ENCODE data around the gene NACC2.

NACC2 gene

GRCh38 chr9:136127313-136127712, 32.2 kb upstream of the NACC2 start:
- DNase-seq = no peak

- no peak for DNase-seq
Measured at GRCh38 chr9:136124976-136125692, 30.0 kb upstream of the NACC2 start.

DNA sequence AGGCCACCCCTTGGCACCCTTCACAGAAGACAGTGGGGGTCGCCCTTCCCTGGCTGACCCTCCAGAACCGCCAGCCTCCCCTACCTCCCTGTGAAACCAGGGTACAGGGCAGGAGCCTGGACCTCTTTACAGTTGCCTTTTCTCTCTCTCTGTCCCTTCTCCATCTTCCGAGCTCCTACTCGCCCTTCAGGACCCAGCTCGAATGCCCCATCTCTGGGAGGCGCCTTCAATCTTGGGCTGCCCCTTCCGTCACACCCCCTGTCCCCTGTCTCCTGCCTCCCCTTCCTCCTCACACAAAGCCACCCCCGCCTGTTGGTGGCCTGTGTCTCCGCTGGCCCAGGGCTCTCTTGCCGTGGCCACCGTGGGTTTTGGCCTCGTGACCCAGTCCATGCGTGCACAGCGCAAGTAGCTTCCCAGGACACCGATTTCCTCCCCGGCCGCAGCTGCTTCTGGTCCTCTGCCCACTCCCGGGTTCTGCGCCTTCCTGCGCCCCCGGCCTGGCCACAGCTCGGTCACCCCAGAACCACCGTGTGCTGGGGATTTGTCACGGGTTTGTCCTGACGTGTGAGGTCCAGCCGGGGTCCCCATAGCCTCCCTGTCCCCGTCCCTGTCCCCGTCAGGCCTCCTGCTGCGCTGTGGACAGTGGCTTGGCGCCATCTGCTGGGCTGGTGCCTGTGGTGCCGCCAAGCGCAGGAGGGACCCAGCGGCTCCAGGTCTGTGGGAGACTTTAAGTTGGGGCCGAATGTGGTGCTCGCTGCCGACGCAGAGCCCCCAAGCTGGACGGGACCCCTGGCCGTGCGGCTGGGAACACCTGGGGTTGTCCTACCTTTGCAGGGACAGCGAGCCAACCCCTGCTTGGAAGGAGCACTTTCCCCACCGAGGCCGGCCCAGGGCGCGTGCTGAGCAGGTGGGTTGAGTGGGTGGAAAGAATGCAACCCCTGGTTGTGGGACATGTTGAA, 27.6 kb upstream of the NACC2 start:
- DNase-seq = peak; percentile 73

GRCh38 chr9:136121801-136122200, 26.7 kb upstream of the NACC2 start:
- no peak for DNase-seq

DNA sequence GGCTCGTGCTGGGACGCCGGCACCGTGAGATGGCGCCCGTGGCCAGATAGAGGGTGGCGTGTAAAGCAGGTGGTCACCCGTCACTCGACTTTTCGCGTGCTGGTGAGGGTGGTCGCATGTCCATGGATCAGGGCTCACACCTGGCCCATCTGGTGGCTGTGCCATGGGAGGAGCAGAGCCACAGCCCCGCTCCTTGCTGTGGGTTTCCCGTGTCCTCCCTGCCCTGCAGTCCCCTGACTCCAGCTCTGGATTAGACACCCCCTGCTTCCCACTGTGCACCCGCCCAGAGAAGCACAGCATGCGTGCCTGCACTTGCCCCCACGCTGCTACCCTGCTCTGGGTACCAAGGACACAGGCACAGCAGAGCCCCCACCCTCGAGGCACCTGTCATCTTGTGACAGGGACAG, 25.4 kb upstream of the NACC2 start:
- no peak for DNase-seq

GRCh38 chr9:136119883-136120393, 24.8 kb upstream of the NACC2 start:
- no peak for DNase-seq

- DNase-seq = peak; percentile 51
Measured at GRCh38 chr9:136119061-136119882, 24.2 kb upstream of the NACC2 start.

DNA sequence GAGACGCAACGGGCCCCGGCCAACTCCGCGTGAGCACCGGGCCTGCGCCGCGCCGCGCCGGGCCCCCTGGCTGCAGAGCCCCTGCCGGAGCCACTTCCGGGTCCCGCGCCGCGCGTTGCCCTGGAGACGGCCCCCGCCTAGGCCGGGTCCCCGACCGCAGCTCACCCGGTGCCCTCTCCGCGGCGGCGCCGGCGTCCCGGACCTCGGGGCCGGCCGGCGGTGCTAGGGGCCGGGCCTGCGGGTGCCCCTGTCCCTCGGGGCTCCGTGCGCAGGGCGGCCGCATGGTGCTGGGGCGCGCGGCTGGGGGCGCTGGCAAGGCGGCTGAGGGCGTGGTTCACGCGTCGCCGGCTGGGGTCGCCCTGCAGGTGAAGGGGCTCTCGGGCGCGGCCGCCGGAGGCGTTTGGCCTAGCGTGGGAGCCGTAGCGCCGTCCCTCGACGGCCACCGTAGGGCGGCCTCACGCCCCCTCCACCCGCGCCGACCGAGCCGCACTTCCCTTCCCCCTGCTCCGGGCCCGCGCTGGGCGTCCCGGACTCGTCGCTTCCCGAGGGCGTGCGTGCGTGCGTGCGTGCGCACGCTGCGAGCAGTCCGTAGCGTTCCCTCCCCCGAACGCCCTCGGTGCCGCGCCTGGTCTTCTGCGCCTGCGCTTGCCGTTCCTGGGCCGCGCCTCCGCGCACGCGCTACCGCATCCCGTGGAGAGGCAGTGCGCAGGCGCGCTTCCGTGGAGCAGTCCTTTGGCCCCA, 23.4 kb upstream of the NACC2 start, which contains the start of gene TMEM250:
Gene TMEM250 (minus strand): TSS at position 556 of the 741 bp plus-strand sequence. CDS start 1,975 bp downstream, outside the sequence.
- peak; percentile 98 for DNase-seq

DNA sequence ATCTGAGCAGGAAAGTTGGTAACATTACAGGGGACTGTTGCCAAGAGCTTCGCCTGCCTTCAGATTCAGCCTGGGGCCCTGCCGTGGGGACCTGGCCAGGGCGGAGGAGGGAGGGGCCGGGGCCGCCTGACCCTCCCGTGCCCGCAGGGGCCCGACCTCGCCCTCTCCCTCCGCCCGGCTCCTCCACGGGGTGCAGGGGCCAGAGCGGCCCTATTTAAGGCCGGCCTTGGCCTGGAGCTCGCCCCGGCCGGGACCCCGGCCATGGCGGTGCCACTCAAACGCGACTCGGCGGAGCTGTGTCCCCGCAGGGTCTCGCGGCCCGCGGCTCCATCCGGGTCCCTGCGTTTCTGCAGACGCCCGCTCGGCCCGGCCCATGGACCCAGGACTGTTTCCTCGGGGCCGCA, 22.8 kb upstream of the NACC2 start:
- no peak for DNase-seq

DNA sequence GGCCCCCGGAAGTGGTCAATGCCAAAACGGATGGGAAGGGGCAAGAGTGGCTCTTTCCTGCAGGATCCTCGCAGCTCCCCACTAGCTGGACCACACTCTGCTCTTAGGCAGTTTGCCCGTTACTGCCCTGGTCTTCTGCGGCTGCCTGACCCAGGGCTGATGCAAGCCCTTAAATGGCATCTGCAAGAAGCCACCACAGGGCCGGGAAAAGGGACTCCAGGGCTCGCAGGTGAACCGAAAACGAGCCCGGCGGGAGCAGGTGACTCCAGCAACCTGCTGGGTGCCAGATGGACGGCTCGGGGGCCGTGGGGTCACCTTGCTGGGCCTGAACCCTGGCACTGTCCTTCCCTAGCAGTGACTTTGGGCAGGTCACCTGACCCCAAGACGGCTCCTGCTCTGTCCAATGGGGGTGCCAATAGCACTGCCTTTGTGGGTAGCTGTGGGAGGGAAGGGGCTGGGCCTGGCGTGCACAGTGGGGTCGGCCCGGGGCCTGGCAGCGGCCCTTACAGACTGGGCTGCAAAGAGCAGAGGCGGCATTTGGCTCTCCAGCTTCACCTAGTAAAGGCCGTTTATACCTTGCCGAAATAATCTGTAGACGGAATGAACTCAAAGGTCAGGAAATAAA, 22.3 kb upstream of the NACC2 start:
- DNase-seq = no peak

DNA sequence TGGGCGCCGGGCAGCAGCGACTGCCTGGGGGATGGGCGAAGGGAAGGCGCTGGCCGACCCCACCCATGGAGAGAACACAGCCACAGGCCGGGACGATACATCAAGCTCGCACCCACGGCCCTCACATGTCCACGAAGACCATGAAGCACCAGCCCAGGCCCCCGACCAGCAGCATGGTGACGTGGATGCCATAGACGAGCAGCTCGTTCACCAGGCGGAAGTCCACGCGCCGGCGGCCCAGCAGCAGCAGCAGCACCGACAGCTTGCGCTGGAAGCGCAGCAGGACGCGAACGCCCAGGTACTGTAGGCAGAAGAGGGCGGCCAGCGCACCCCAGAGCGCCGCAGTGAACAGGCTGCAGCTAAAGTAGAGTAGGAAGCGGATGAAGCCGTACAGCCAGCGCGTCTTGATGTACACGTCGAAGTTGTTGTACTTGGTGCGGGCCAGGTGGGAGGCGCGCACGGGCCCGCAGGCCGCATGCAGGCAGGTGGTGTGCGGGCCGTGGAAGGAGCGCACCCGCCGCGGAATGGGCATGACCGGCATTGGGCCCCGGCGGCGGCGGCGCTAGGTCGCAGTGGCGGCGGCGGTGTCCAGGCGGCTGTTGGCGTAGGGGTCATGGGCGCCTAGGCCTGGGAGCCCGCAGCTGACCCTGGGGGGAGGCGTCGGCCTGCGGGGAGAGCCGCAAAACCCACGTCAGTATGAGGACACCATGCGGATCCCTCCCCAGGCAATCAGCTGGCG, 21.4 kb upstream of the NACC2 start:
- no peak for DNase-seq

- no peak for DNase-seq
Measured at GRCh38 chr9:136115641-136116359, 20.7 kb upstream of the NACC2 start.

DNA sequence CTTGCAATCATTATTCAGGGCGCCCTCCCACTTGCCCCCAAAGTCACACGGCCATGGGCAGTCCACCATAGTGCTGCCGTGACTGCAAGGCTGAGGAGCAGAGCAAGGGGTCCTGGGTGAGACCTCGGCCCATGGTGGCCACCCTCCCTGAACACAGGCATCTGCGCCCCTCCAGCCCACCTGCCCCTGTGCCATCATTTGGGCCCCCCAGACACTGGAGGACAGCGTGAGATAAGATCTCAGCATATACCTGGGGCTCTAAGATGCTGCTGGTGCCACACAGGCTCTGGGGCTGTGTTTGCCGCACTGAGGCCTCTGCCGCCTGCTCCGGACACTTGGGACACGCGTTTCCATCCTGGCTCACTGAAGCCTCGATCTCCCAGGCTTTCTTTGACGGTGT, 20.1 kb upstream of the NACC2 start:
- DNase-seq = no peak

DNA sequence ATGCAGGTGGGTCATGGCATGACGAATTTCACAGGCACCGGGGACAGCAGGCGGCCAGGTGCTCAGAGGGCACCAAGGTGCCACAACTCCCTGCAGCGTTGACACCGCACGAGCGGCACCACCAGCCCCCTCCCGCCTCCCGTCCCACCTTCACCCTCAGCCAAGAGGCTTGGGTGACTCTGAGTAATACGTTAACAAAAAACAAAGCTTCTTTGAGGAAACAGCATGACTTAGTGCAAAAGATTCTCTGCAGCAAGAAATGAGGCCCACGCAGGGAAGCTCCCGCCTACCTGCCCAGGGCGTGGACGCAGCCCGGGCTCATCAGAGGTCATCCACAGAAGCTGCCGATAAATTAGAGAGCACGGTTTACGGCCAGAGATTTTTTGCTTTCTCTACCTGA, 19.5 kb upstream of the NACC2 start:
- DNase-seq = no peak

DNA sequence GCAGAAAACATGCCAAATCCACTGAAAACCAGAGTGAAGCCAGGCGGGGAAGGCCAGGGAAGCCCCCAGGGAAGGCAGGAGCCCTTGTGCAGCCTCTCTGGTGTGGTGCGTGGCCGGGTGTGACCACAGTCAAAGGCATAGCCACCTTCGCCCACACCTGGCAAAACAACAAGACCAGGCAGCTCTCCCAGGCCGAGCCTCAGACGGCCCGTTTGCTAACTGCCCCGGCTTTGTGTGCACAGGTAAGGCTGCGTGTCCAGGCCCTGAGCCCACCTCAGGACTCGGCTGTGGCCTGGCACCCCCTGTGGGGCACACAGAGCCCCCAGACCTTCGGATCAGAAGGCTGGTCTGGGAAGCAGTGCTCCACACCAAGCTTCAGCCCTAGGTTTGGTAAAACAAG, 17.5 kb upstream of the NACC2 start:
- no peak for DNase-seq

DNA sequence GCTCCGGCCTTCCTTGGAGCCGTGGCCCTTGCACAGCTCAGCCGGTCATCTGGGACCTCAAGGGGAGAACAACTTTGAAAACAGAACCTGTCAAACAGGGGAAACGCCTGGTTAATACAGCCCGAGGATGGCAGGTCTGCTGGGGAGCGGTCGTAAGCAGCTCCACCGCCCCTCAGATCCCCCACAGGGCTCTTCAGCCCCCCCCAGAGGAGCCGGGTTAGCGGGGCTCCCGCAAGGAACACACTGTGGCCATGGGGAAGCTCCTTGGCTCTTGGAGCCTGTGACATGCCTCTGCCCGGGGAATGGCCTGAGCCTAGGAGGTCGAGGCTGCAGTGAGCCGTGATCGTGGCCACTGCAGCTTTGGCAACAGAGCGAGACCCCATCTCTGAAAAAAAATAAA, 16.8 kb upstream of the NACC2 start:
- no peak for DNase-seq

GRCh38 chr9:136111190-136111589, 16.1 kb upstream of the NACC2 start:
- no peak for DNase-seq

GRCh38 chr9:136110082-136111061, 15.3 kb upstream of the NACC2 start:
- no peak for DNase-seq
